Brain pericyte (primary cell): ENCODE data around the gene HECTD2.
"Not testable (repeated sequence)": the region's sequence is repeated elsewhere in the genome, so short reads cannot be mapped to it uniquely, and the experiment has no call there.

Experiments used
- DNase-seq: peaks from one replicate; pipeline ENCODE4 v3.0.0-alpha.2; 2012; ENCODE audit warnings: low read depth, low spot score

The HECTD2 gene

GRCh38 chr10:91474009-91474408 lies 63.9 kb downstream of the HECTD2 start:
- DNase-seq, result no peak

- DNase-seq, result no peak
Observed at GRCh38 chr10:91477236-91477635, 67.1 kb downstream of the HECTD2 start.

- DNase-seq, result no peak
Observed at GRCh38 chr10:91479583-91479982, 69.4 kb downstream of the HECTD2 start.

GRCh38 chr10:91487911-91488582 lies 77.9 kb downstream of the HECTD2 start:
- no peak for DNase-seq

- DNase-seq, result no peak
Observed at GRCh38 chr10:91493313-91493712, 83.2 kb downstream of the HECTD2 start.

GRCh38 chr10:91495402-91495801 lies 85.3 kb downstream of the HECTD2 start:
- DNase-seq, result no peak

GRCh38 chr10:91496016-91496415 lies 85.9 kb downstream of the HECTD2 start:
- DNase-seq, result no peak

GRCh38 chr10:91511549-91512330 lies 101.6 kb downstream of the HECTD2 start:
- no peak for DNase-seq

GRCh38 chr10:91512458-91512857 lies 102.3 kb downstream of the HECTD2 start:
- no peak for DNase-seq

GRCh38 chr10:91513598-91514424 lies 103.7 kb downstream of the HECTD2 start:
- DNase-seq, result no peak

- no peak for DNase-seq
Observed at GRCh38 chr10:91514787-91515186, 104.6 kb downstream of the HECTD2 start.

- no peak for DNase-seq
Observed at GRCh38 chr10:91517394-91517793, 107.2 kb downstream of the HECTD2 start.

GRCh38 chr10:91519899-91520514 lies 109.9 kb downstream of the HECTD2 start:
- no peak for DNase-seq

- DNase-seq, result no peak
Observed at GRCh38 chr10:91520661-91521060, 110.5 kb downstream of the HECTD2 start.

- DNase-seq, result no peak
Observed at GRCh38 chr10:91521439-91521838, 111.3 kb downstream of the HECTD2 start.

- no peak for DNase-seq
Observed at GRCh38 chr10:91525896-91526712, 116.0 kb downstream of the HECTD2 start.

- no peak for DNase-seq
Observed at GRCh38 chr10:91528080-91528479, 117.9 kb downstream of the HECTD2 start.

GRCh38 chr10:91528768-91529167 lies 118.6 kb downstream of the HECTD2 start:
- DNase-seq, result no peak

GRCh38 chr10:91534789-91535188 lies 124.6 kb downstream of the HECTD2 start:
- not testable (repeated sequence) for DNase-seq

- DNase-seq, result no peak
Observed at GRCh38 chr10:91536111-91536510, 126.0 kb downstream of the HECTD2 start.

- no peak for DNase-seq
Observed at GRCh38 chr10:91536733-91537132, 126.6 kb downstream of the HECTD2 start.
